Measurements from ENCODE around the gene NSUN7.
A peak's percentile ranks its signal among the peaks of the same experiment; 100 is the strongest.
"Not testable (repeated sequence)": the region's sequence is repeated elsewhere in the genome, so short reads cannot be mapped to it uniquely, and the experiment has no call there.

Gene NSUN7

GRCh38 chr4:40749717-40750460 is at the start of gene NSUN7:
Gene NSUN7, plus strand, starts transcription at chr4:40749955. Its CDS starts 739 bp downstream, at chr4:40750694.
- no peak for DNase-seq (ENCODE audit: low read depth)
- TF ChIP-seq CTCF (conservative IDR thresholded peaks at IDR 0.05; ENCODE audit: control insufficient read depth, insufficient read depth, low read depth, low read length) = no peak
- H3K4me3 ChIP-seq (ENCODE audit: control insufficient read depth, low read depth, low read length) = peak within 1 kb of the TSS; percentile 23

GRCh38 chr4:40702137-40702799 is 47.5 kb upstream of the NSUN7 start:
- TF ChIP-seq CTCF (conservative IDR thresholded peaks at IDR 0.05; ENCODE audit: control insufficient read depth, insufficient read depth, low read depth, low read length) = no peak
- no peak for DNase-seq (ENCODE audit: low read depth)
- no peak overlapping the region for H3K4me3 ChIP-seq (ENCODE audit: control insufficient read depth, low read depth, low read length)

- DNase-seq (ENCODE audit: low read depth) = no peak
- no peak overlapping the region for H3K4me3 ChIP-seq (ENCODE audit: control insufficient read depth, low read depth, low read length)
- no peak for TF ChIP-seq CTCF (conservative IDR thresholded peaks at IDR 0.05; ENCODE audit: control insufficient read depth, insufficient read depth, low read depth, low read length)
These were observed 47.0 kb upstream of the NSUN7 start for GRCh38 chr4:40702800-40703151.

- no peak overlapping the region for H3K4me3 ChIP-seq (ENCODE audit: control insufficient read depth, low read depth, low read length)
- TF ChIP-seq CTCF (conservative IDR thresholded peaks at IDR 0.05; ENCODE audit: control insufficient read depth, insufficient read depth, low read depth, low read length) = no peak
- DNase-seq (ENCODE audit: low read depth) = no peak
These were observed 45.7 kb upstream of the NSUN7 start for GRCh38 chr4:40704073-40704472.

- peak; percentile 32 for DNase-seq (ENCODE audit: low read depth)
- TF ChIP-seq CTCF (conservative IDR thresholded peaks at IDR 0.05; ENCODE audit: control insufficient read depth, insufficient read depth, low read depth, low read length) = no peak
- H3K4me3 ChIP-seq (ENCODE audit: control insufficient read depth, low read depth, low read length) = no peak overlapping the region
These were observed 39.1 kb upstream of the NSUN7 start for GRCh38 chr4:40710484-40711254.

GRCh38 chr4:40713001-40713400 is 36.8 kb upstream of the NSUN7 start:
- not testable (repeated sequence) for H3K4me3 ChIP-seq (ENCODE audit: control insufficient read depth, low read depth, low read length); DNase-seq (ENCODE audit: low read depth)

GRCh38 chr4:40713798-40714197 is 36.0 kb upstream of the NSUN7 start:
- TF ChIP-seq CTCF (conservative IDR thresholded peaks at IDR 0.05; ENCODE audit: control insufficient read depth, insufficient read depth, low read depth, low read length) = no peak
- DNase-seq (ENCODE audit: low read depth) = no peak
- H3K4me3 ChIP-seq (ENCODE audit: control insufficient read depth, low read depth, low read length) = no peak overlapping the region
